Ovary (tissue), 9 donors: ENCODE results near the gene MCM3AP. TPM values are rescaled to one million over a fixed set of nuclear protein-coding genes. Genes with fewer than 3 reads are reported as not detected.

Experiments used
- DNase-seq, 5 donors: peaks; one replicate each; pipeline ENCODE4 v3.0.0-alpha.2; 2019 to 2020
- H3K27ac ChIP-seq, 2 donors: fragments of 200-600 bp; one replicate each; pipeline versions ENCODE4 v1.5.1 to v1.8.0; 2019 to 2022
- H3K27me3 ChIP-seq: fragments of 200-600 bp; one replicate; pipeline ENCODE4 v1.8.0; 2022
- H3K36me3 ChIP-seq: fragments of 200-600 bp; sonication (generic); one replicate; pipeline ENCODE4 v1.5.1; 2019
- H3K4me1 ChIP-seq: one replicate; pipeline ENCODE4 v1.8.1; 2013; ENCODE audit warnings: mild to moderate bottlenecking, moderate library complexity; ENCODE audit not compliant: insufficient read depth
- H3K4me3 ChIP-seq: fragments of 200-600 bp; sonication (generic); one replicate; pipeline ENCODE4 v1.5.1; 2017
- H3K9me3 ChIP-seq, 2 donors: fragments of 200-600 bp in 1 of 2; sonication (generic) in 1 of 2; one replicate each; pipeline versions ENCODE4 v1.5.1 to v1.8.1; 2013 to 2019; ENCODE audit warnings: mild to moderate bottlenecking in 1 of 2, moderate library complexity in 1 of 2
- EP300 ChIP-seq: sonication (generic); formaldehyde crosslinking; IDR thresholded peaks from one replicate; pipeline ENCODE4 v1.6.1; 2017; ENCODE audit warnings: antibody characterized with exemption
- POLR2A ChIP-seq: fragments of 450-650 bp; IDR thresholded peaks from one replicate; pipeline ENCODE4 v1.6.1; 2017; ENCODE audit warnings: antibody characterized with exemption, mild to moderate bottlenecking, moderate library complexity
- WGBS, 3 donors: extraction: QIAGEN DNeasy Blood & Tissue Kit in 1 of 3; methylation state at CpG; one replicate each; pipeline versions ENCODE4 v1.1.5 to v1.1.7; 2013 to 2017; 5-methylcytosine and 5-hydroxymethylcytosine counted together
- intact Hi-C, 4 donors: fragments of 100-400 bp; cut with DNase I; formaldehyde crosslinking; loops; one replicate each; pipeline versions ENCODE4 v1.11.0 to v1.15.1; 2022 to 2023
- polyA plus RNA-seq, 2 donors: library from polyadenylated mRNA; stranded (reverse); fragments of 200-250 nt in 1 of 2; fragments of 350-450 nt in 1 of 2; fragmentation: Illumina TruSeq in 1 of 2; extraction: RNeasy Lipid Tissue Mini Kit (QIAGEN cat#74804) in 1 of 2; gene quantifications; one replicate each; pipeline ENCODE4 v1.2.3, GENCODE V29; 2013 to 2014
- total RNA-seq, 7 donors: library from RNA; depleted of rRNA in 2 of 7; stranded (reverse); fragments of >200 nt in 2 of 7; fragmentation: NEBNext Ultra II Directional in 3 of 7; extraction: Animal tissue kit (Norgen Biotek cat#: 25700) in 3 of 7; gene quantifications; one replicate each; pipeline versions ENCODE4 v1.1.0 to v1.2.4, GENCODE V29; 2016 to 2023
- TF ChIP-seq, protein P1 (sequence below), 3 donors: fragments of 450-650 bp in 2 of 3; fragments of 200-600 bp in 1 of 3; IDR thresholded peaks; one replicate each; pipeline versions ENCODE4 v1.5.1 to v1.8.0; 2016 to 2022; ENCODE audit warnings: antibody characterized with exemption in 3 of 3, mild to moderate bottlenecking in 1 of 3
- donor health status: DM: no; HTN: no; CAD: no; lungs with moderate emphysema.
- donor health status: DM: no; HTN: no; CAD: no.
- donor health status: Bipolar disorder and iron deficiency.
- donor health status: DM: yes; HTN: yes; CAD: no.
- donor health status: DM: no; HTN: no; CAD: no.
- donor health status: DM: yes; HTN: yes; CAD: no.

MCM3AP gene
- total and polyA plus RNA-seq, 9 donors, result 35.9 to 89.3 (median 70.3) TPM

DNA sequence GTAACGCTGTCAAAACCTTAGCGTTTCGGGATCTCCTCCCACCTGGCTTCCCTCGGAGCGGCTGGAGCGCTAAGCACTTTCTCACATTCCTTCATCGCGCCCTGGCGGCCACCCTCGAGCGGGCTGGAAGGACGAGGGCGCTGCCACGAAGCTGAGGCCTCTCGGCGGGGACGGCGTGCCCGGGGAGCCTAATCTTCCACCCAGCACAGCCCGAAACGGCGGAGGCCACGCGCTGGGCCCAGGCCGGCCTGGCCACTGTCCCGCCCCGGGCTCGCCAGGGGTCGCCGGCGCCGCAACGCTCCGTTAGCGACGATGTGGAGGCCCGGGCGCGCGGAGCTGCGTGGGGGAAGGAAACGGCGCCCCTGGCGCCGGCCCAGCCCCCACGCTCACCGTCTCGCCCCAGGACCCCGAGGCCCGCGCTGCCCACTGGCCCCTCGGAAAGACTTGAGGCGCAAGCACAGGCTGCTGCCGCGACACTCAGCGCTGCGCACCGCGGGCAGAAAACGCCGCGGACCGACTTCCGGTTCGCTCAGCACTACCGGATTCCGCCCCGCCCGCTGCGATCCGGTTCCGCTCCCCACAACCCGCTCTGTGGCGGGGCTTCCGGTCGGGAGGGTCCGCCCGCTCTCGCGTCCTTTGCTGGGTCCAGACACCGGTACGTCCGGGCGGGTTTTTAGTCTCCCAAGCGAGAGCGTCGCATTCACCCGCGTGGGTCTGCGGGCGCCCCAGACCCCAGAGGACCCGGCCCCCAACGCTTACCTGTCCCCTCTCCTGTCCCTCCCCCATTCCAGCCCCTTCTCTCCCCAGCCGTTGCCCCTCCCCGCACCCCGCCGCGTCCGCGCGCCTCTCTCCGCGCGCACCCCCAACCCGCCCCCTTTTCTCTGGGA lies 593 bp upstream of the MCM3AP start, which contains the start of gene YBEY:
YBEY (plus strand) TSS at position 582 of the 887 bp plus-strand sequence. CDS start 572 bp downstream, outside the sequence.
- intact Hi-C loops, result loop anchor here in 2 of 4 donors (5.0 to 10.0 kb wide), 2 partner anchors 61 to 134 kb away; partner anchors contain the start of gene LSS (in 1 of the 2)
- H3K9me3 ChIP-seq, result no peaks in the 10 kb centered on the region
- TF ChIP-seq EP300, result no peak
- TF ChIP-seq, protein P1, sequence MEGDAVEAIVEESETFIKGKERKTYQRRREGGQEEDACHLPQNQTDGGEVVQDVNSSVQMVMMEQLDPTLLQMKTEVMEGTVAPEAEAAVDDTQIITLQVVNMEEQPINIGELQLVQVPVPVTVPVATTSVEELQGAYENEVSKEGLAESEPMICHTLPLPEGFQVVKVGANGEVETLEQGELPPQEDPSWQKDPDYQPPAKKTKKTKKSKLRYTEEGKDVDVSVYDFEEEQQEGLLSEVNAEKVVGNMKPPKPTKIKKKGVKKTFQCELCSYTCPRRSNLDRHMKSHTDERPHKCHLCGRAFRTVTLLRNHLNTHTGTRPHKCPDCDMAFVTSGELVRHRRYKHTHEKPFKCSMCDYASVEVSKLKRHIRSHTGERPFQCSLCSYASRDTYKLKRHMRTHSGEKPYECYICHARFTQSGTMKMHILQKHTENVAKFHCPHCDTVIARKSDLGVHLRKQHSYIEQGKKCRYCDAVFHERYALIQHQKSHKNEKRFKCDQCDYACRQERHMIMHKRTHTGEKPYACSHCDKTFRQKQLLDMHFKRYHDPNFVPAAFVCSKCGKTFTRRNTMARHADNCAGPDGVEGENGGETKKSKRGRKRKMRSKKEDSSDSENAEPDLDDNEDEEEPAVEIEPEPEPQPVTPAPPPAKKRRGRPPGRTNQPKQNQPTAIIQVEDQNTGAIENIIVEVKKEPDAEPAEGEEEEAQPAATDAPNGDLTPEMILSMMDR (IDR thresholded peaks at IDR 0.05), result peak in 2 of 3 donors; percentile 27 to 54
- TF ChIP-seq POLR2A, result peak; percentile 66
- WGBS, 3 donors, result 0 to 1% (median 1%) methylated on average over 72 to 105 of the region's 105 CpGs
- peaks cover 17% of the 10 kb centered on the region for H3K4me1 ChIP-seq
- no peaks in the 10 kb centered on the region for H3K36me3 ChIP-seq
- peak; percentile 86 to 93 (median 87) for DNase-seq
- no peaks in the 10 kb centered on the region for H3K27me3 ChIP-seq
- H3K27ac ChIP-seq, result peak within 1 kb of the TSS; percentile 76 to 93
- peak within 1 kb of the TSS; percentile 93 for H3K4me3 ChIP-seq

DNA sequence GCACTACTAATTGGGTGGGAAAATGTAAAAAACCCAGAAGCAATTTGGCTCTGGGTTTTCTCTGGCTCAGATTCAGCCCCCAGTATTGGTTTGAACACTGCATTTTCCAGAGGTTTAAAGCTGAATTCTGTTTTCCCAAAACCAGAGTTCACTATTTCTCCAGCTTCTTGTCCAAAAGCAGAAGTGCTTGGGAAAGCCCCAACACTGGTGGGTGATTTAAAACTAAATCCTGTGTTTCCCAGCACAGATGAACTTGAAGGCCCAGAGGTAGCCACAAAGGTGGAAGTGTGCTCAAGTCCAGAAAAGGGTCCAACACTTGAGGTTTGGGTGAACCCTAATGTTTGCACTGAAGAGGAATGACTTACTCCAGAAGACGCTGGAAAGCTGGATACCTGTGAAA lies 678 bp downstream of the MCM3AP start:
- H3K9me3 ChIP-seq, result no peaks in the 10 kb centered on the region
- intact Hi-C loops, result loop anchor here in 2 of 4 donors (5.0 to 10.0 kb wide), 2 partner anchors 60 to 132 kb away; partner anchors contain the start of gene LSS (in 1 of the 2)
- TF ChIP-seq EP300, result no peak
- TF ChIP-seq, protein P1 (IDR thresholded peaks at IDR 0.05), result no peak
- TF ChIP-seq POLR2A, result no peak
- DNase-seq, result no peak
- 86 to 95% (median 87%) methylated on average over 1 of the region's 1 CpG for WGBS, 3 donors
- no peaks in the 10 kb centered on the region for H3K27me3 ChIP-seq
- H3K36me3 ChIP-seq, result no peaks in the 10 kb centered on the region
- no peak overlapping the region for H3K4me3 ChIP-seq
- peaks cover 17% of the 10 kb centered on the region for H3K4me1 ChIP-seq
- no peak overlapping the region for H3K27ac ChIP-seq

DNA sequence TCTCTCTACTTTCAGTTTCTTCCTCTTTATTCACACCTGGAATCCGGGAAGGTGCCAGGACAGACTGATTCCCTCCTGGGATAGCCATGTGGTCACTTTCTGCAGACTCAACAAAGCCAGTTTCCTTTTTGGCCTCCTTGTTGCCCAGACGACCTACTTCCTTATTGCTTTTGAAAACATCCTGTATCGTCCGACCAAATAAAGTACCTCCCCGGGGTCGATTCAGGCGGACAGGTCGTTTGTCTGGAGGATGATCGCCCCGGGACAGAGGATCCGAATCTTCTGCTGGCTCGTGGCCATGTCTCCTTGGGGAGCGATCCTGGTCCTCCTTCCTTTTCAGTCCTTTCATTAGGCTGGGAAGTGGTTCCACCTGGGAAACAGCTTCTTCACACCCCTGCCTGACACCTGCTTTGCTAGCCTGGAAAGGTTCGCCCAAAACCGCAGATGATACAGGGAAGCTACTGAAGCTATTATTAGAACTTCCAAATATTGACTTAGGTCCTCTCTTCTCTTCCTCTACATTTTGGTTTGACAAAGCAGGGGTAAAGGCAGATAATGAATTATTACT lies 1.2 kb downstream of the MCM3AP start:
- WGBS, 3 donors, result 73 to 85% (median 78%) methylated on average over 15 of the region's 15 CpGs
- Histone ChIP-seq H3K4me3 (no peak overlapping the region), H3K4me1 (peaks cover 17% of the 10 kb centered on the region), H3K36me3 (no peaks in the 10 kb centered on the region), H3K27ac (no peak overlapping the region), H3K9me3 (no peaks in the 10 kb centered on the region), H3K27me3 (no peaks in the 10 kb centered on the region)
- intact Hi-C loops, result loop anchor here in 1 of 4 donors (5.0 to 10.0 kb wide), 2 partner anchors 59 to 132 kb away; partner anchors contain the start of gene LSS
- TF ChIP-seq, protein P1 (IDR thresholded peaks at IDR 0.05), result no peak
- no peak for TF ChIP-seq EP300
- TF ChIP-seq POLR2A, result no peak
- DNase-seq, result no peak

DNA sequence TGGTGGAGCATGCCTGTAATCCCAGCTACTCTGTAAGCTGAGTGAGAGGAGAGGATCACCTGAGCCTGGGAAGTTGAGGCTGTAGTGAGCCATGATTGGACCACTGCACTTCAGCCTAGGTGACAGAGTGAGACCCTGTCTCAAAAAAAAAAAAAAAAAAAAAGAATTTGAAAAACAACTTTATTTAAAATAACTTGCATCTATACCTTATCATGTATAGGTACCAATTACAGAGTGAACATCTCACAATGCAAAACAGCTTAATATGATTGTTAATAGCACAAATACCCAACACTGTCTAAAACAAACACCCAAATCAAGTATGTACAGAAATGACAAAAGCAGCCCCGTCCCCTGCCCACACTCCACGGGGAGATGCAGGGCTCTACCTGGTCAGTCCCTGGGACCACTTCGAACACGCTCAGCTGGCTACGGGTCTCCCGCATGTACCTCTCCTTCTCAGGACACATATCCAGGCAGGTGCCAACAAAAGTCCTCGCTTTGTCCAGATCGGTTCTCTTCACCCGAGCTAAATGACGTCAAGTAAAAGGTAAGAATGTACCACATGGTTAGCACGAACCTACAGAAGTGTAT lies 10.5 kb downstream of the MCM3AP start:
- no peak for TF ChIP-seq POLR2A
- TF ChIP-seq EP300, result no peak
- TF ChIP-seq, protein P1 (IDR thresholded peaks at IDR 0.05), result no peak
- peaks cover 2% of the 10 kb centered on the region for H3K36me3 ChIP-seq

More for the DNA sequence above, 10.5 kb downstream of the MCM3AP start:
- H3K9me3 ChIP-seq, result no peaks in the 10 kb centered on the region
- no peak overlapping the region for H3K27ac ChIP-seq
- intact Hi-C loops, result no loop called here
- no peaks in the 10 kb centered on the region for H3K27me3 ChIP-seq
- H3K4me3 ChIP-seq, result no peak overlapping the region
- 89 to 93% (median 90%) methylated on average over 11 of the region's 11 CpGs for WGBS, 3 donors
- no peaks in the 10 kb centered on the region for H3K4me1 ChIP-seq
- DNase-seq, result no peak
